Body of pancreas (tissue), 4 donors: ENCODE results near the gene DDR2. TPM values are rescaled to one million over a fixed set of nuclear protein-coding genes. Genes with fewer than 3 reads are reported as not detected.

Experiments used
- ATAC-seq: fragments of 150-250 bp; one replicate; pipeline ENCODE4 v1.9.1; 2016
- DNase-seq, 4 donors: peaks; one replicate each; pipeline ENCODE4 v3.0.0-alpha.2; 2019
- H3K27ac ChIP-seq, 4 donors: fragments of 200-600 bp; sonication (generic); 1 replicate in 3 of 4; 2 replicates in 1 of 4; pipeline versions ENCODE4 v1.5.1 to v1.6.1; 2016 to 2019; ENCODE audit warnings: mild to moderate bottlenecking in 1 of 4, mixed read lengths in 1 of 4, moderate library complexity in 1 of 4
- H3K27me3 ChIP-seq, 2 donors: fragments of 200-600 bp; sonication (generic); one replicate each; pipeline ENCODE4 v1.6.0; 2016; ENCODE audit warnings: mild to moderate bottlenecking in 1 of 2
- H3K36me3 ChIP-seq, 2 donors: fragments of 200-600 bp; sonication (generic); replicated peaks in 1 of 2; 2 replicates each; pipeline ENCODE4 v1.5.1; 2016; ENCODE audit warnings: low read depth in 2 of 2; ENCODE audit not compliant: insufficient read depth in 1 of 2
- H3K4me1 ChIP-seq: fragments of 200-600 bp; sonication (generic); one replicate; pipeline ENCODE4 v1.6.0; 2016
- H3K4me3 ChIP-seq, 2 donors: fragments of 200-600 bp; sonication (generic); 1 replicate in 1 of 2; 2 replicates in 1 of 2; pipeline ENCODE4 v1.5.1; 2016 to 2019
- H3K9me3 ChIP-seq, 3 donors: fragments of 200-600 bp; sonication (generic); 1 replicate in 2 of 3; 2 replicates in 1 of 3; pipeline ENCODE4 v1.5.1; 2016
- POLR2A ChIP-seq, 3 donors: fragments of 450-650 bp; IDR thresholded peaks; one replicate each; pipeline ENCODE4 v1.6.1; 2016; ENCODE audit warnings: antibody characterized with exemption in 3 of 3, mild to moderate bottlenecking in 2 of 3
- WGBS, 2 donors: methylation state at CpG; one replicate each; pipeline ENCODE4 v1.1.5; 2017; 5-methylcytosine and 5-hydroxymethylcytosine counted together
- intact Hi-C: fragments of 100-400 bp; cut with DNase I; formaldehyde crosslinking; loops from one replicate; pipeline ENCODE4 v1.15.1; 2023
- total RNA-seq, 2 donors: library from RNA; depleted of rRNA; stranded (reverse); fragments of >200 nt; gene quantifications; one replicate each; pipeline ENCODE4 v1.1.0, GENCODE V29; 2016
- TF ChIP-seq, protein P1 (sequence below), 7 experiments: fragments of 450-650 bp in 4 of 7; fragments of 200-600 bp in 3 of 7; sonication (generic) in 3 of 7; IDR thresholded peaks; one replicate each; pipeline ENCODE4 v1.5.1; 2016 to 2019; ENCODE audit warnings: antibody characterized with exemption in 7 of 7

Gene DDR2
- total RNA-seq, 2 donors from 2014 or later = 7.8 to 20.8 TPM

DNA sequence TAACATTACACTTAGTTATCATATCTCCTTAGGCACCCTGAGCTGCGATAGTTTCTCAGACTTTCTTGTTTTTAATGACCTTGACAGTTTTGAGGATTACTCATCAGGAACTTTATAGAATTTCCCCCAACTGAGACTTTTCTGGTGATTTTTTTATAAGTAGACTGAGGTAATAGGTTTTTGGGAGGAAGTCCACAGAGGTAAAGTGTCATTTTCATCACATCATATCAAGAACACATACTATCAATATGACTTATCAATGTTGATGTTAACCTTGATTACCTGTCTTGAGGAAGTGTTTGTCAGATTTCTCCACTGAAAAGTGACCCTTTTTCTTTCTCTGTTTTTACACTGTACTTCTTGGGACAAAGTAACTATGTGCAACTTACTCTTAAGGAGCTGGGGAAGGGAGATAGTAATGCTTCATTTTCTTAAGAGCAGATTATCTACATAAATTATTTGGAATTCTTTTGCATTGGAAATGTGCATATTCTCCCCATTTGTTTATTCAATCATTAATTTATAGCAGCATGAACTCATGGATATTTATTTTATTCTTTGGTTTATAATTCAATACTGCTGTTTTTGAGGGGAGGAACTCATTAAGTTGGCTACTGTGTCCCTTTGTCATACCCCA, 85.4 kb downstream of the DDR2 start:
- TF ChIP-seq, protein P1, sequence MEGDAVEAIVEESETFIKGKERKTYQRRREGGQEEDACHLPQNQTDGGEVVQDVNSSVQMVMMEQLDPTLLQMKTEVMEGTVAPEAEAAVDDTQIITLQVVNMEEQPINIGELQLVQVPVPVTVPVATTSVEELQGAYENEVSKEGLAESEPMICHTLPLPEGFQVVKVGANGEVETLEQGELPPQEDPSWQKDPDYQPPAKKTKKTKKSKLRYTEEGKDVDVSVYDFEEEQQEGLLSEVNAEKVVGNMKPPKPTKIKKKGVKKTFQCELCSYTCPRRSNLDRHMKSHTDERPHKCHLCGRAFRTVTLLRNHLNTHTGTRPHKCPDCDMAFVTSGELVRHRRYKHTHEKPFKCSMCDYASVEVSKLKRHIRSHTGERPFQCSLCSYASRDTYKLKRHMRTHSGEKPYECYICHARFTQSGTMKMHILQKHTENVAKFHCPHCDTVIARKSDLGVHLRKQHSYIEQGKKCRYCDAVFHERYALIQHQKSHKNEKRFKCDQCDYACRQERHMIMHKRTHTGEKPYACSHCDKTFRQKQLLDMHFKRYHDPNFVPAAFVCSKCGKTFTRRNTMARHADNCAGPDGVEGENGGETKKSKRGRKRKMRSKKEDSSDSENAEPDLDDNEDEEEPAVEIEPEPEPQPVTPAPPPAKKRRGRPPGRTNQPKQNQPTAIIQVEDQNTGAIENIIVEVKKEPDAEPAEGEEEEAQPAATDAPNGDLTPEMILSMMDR (IDR thresholded peaks at IDR 0.05) = no peak
- Histone ChIP-seq H3K36me3 (no peaks in the 10 kb centered on the region), H3K27me3 (no peaks in the 10 kb centered on the region), H3K4me3 (no peak overlapping the region), H3K27ac (no peak overlapping the region), H3K9me3 (no peaks in the 10 kb centered on the region), H3K4me1 (peaks cover 11% of the 10 kb centered on the region)
- intact Hi-C loops = no loop called here
- DNase-seq (no peak), ATAC-seq (no peak)
- WGBS, 2 donors = 81 to 87% methylated on average over 1 of the region's 1 CpG

DNA sequence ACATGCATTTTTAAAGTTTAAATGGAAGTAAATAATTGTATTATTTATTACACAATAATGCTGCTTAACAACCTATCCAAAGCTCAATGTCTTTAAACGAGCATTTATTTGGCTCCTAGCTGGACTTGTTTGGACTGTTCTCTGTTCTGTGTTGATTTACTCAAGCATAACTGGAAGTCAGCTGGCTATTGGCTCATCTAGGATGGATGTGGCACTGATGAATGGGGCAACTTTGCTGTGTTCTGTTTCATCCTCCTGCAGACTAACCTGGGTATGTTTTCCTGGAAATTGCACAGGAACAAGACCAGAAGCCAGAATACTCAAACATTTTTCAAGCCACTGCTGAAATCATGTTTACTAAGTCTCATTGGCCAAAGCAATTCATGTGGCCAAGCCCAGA, 87.4 kb downstream of the DDR2 start:
- H3K27ac ChIP-seq = no peak overlapping the region
- no peaks in the 10 kb centered on the region for H3K4me1 ChIP-seq
- no peaks in the 10 kb centered on the region for H3K27me3 ChIP-seq
- no peak overlapping the region for H3K4me3 ChIP-seq
- intact Hi-C loops = no loop called here
- H3K36me3 ChIP-seq = no peaks in the 10 kb centered on the region
- ATAC-seq = no peak
- 60 to 64% methylated on average over 1 of the region's 1 CpG for whole genome bisulfite sequencing, 2 donors
- H3K9me3 ChIP-seq = no peaks in the 10 kb centered on the region
- DNase-seq = no peak
- TF ChIP-seq, protein P1 (IDR thresholded peaks at IDR 0.05) = no peak
- no peak for TF ChIP-seq POLR2A (IDR thresholded peaks at IDR 0.05)

DNA sequence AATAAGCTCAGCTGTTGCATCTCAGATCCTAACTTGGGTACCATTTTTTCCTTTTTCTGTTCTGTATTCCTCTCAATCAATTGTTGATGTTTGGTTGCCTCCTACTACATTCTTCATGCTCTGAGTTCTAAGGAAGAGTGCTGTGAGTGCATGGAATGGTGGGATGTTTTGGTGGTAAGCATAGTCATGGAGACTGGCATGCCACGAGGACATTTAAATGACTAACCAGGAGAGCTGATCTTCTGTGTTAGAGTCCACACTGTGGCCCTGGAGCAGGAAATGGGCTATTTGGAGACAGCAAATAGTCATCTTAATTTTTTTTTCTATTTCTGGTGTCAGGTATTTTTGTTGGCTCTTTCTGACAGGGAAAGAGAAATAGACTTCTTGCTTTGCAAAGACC, 88.7 kb downstream of the DDR2 start:
- no peak for ATAC-seq

DNA sequence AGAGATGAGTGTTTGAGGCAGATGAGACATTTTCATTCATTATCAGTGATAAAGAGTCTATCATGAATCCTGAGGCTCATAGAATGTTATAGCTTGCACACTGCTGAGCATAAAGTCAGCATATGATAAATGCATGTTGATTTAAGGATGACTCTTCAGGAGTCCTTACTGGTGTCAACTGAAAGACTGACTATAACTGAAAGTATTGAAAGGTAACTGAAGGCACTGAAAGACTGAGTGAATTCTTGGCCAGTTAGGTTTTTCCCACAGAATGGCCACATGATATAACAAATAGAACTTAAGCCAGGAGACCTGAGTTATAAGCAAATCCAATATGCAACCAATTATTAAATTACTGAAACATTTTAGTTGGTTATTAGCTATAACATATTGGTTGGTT, 89.2 kb downstream of the DDR2 start:
- intact Hi-C loops = no loop called here
- no peak for DNase-seq
- no peaks in the 10 kb centered on the region for H3K9me3 ChIP-seq
- TF ChIP-seq, protein P1 (IDR thresholded peaks at IDR 0.05) = no peak
- no peak for TF ChIP-seq POLR2A (IDR thresholded peaks at IDR 0.05)
- H3K27ac ChIP-seq = no peak overlapping the region
- no peaks in the 10 kb centered on the region for H3K4me1 ChIP-seq
- no peak for ATAC-seq
- H3K36me3 ChIP-seq = no peaks in the 10 kb centered on the region
- H3K4me3 ChIP-seq = no peak overlapping the region
- no peaks in the 10 kb centered on the region for H3K27me3 ChIP-seq

More for the DNA sequence above, 88.7 kb downstream of the DDR2 start:
- H3K36me3 ChIP-seq = no peaks in the 10 kb centered on the region
- WGBS, 2 donors = 73 to 87% methylated on average over 1 of the region's 1 CpG
- H3K27me3 ChIP-seq = no peaks in the 10 kb centered on the region
- intact Hi-C loops = no loop called here
- TF ChIP-seq POLR2A (IDR thresholded peaks at IDR 0.05) = no peak
- TF ChIP-seq, protein P1 (IDR thresholded peaks at IDR 0.05) = no peak
- H3K27ac ChIP-seq = no peak overlapping the region
- H3K4me1 ChIP-seq = no peaks in the 10 kb centered on the region
- H3K4me3 ChIP-seq = no peak overlapping the region
- DNase-seq = no peak
- no peaks in the 10 kb centered on the region for H3K9me3 ChIP-seq

DNA sequence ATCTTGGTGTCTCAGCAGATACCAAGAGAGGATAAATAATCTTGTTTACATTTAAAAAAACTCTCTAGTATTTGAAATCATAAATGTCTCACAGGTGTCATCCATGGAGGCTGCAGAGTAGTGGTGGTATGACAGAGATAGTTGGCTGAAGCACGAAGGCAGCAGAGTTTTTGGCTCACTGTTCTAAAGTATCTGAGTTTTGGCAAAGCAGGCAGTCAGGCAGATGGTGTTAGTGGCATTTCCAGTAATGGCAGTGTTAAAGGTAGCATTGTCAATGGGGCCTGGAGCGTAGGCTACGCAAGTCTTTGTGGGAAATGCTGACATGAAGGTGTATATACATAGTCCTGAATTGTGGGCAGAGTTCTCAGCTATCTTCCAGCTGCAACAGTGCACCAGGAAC, 89.8 kb downstream of the DDR2 start:
- no peak for TF ChIP-seq POLR2A (IDR thresholded peaks at IDR 0.05)
- TF ChIP-seq, protein P1 (IDR thresholded peaks at IDR 0.05) = no peak
- Histone ChIP-seq H3K36me3 (no peaks in the 10 kb centered on the region), H3K27ac (no peak overlapping the region), H3K27me3 (no peaks in the 10 kb centered on the region), H3K4me3 (no peak overlapping the region), H3K9me3 (no peaks in the 10 kb centered on the region), H3K4me1 (no peaks in the 10 kb centered on the region)
- DNase-seq (no peak), ATAC-seq (no peak)
- intact Hi-C loops = no loop called here
- WGBS, 2 donors = 86 to 92% methylated on average over 3 of the region's 3 CpGs
